Astrocyte (in vitro differentiated cells and primary cell): ENCODE measurements around the gene FBN1. TPM values are rescaled to one million over a fixed set of nuclear protein-coding genes. Genes with fewer than 3 reads are reported as not detected.

Experiments
- DNase-seq: peaks from one replicate; pipeline ENCODE4 v3.0.0-alpha.2; 2010; ENCODE audit warnings: low read depth
- FAIRE-seq: peaks from 2 replicates; lab custom pipeline; 2011; peaks lifted over from hg19 to GRCh38; lab: Jason Lieb, UNC
- H2AFZ ChIP-seq: 2 replicates; pipeline ENCODE4 v1.6.0; 2012; ENCODE audit warnings: low read depth, low read length, inconsistent platforms
- H3K27ac ChIP-seq: 2 replicates; pipeline ENCODE4 v1.5.1; 2011; ENCODE audit warnings: low read depth, low read length, inconsistent platforms
- H3K27me3 ChIP-seq: 2 replicates; pipeline ENCODE4 v1.6.0; 2011; ENCODE audit warnings: low read length, inconsistent platforms; ENCODE audit not compliant: insufficient read depth
- H3K36me3 ChIP-seq: 2 replicates; pipeline ENCODE4 v1.5.1; 2011; ENCODE audit warnings: low read length, inconsistent platforms; ENCODE audit not compliant: insufficient read depth
- H3K4me1 ChIP-seq: 2 replicates; pipeline ENCODE4 v1.5.1; 2011; ENCODE audit warnings: low read length, inconsistent platforms; ENCODE audit not compliant: insufficient read depth
- H3K4me2 ChIP-seq: 2 replicates; pipeline ENCODE4 v1.6.0; 2012; ENCODE audit warnings: low read length, inconsistent platforms
- H3K4me3 ChIP-seq: 2 replicates; pipeline ENCODE4 v1.5.1; 2011; ENCODE audit warnings: low read depth, mild to moderate bottlenecking, low read length, inconsistent platforms; ENCODE audit not compliant: insufficient read depth
- H3K79me2 ChIP-seq: 2 replicates; pipeline ENCODE4 v1.6.0; 2012; ENCODE audit warnings: mild to moderate bottlenecking, low read length, inconsistent platforms; ENCODE audit not compliant: insufficient read depth
- H3K9ac ChIP-seq: 2 replicates; pipeline ENCODE4 v1.6.0; 2012; ENCODE audit warnings: mild to moderate bottlenecking, low read length, inconsistent platforms
- H3K9me3 ChIP-seq: 2 replicates; pipeline ENCODE4 v1.5.1; 2012; ENCODE audit warnings: low read depth, mild to moderate bottlenecking, low read length, inconsistent platforms; ENCODE audit not compliant: insufficient read depth
- H4K20me1 ChIP-seq: 2 replicates; pipeline ENCODE4 v1.6.0; 2012; ENCODE audit warnings: low read length, inconsistent platforms; ENCODE audit not compliant: insufficient read depth
- H3K27ac Mint-ChIP-seq: one replicate; pipeline ENCODE4 v1.8.0; 2021; ENCODE audit warnings: mild to moderate bottlenecking, mixed read lengths; ENCODE audit not compliant: unreplicated experiment
- H3K27me3 Mint-ChIP-seq: one replicate; pipeline ENCODE4 v1.8.0; 2021; ENCODE audit warnings: low read depth, mixed read lengths; ENCODE audit not compliant: unreplicated experiment
- H3K36me3 Mint-ChIP-seq: one replicate; pipeline ENCODE4 v1.8.0; 2021; ENCODE audit warnings: low read depth, mixed read lengths; ENCODE audit not compliant: unreplicated experiment
- H3K4me1 Mint-ChIP-seq: one replicate; pipeline ENCODE4 v1.8.0; 2021; ENCODE audit warnings: low read depth, mixed read lengths; ENCODE audit not compliant: unreplicated experiment
- H3K4me3 Mint-ChIP-seq: one replicate; pipeline ENCODE4 v1.8.0; 2021; ENCODE audit warnings: mild to moderate bottlenecking, moderate library complexity, mixed read lengths; ENCODE audit not compliant: unreplicated experiment
- H3K9me3 Mint-ChIP-seq: one replicate; pipeline ENCODE4 v1.8.0; 2021; ENCODE audit warnings: mild to moderate bottlenecking, mixed read lengths; ENCODE audit not compliant: unreplicated experiment
- CTCF ChIP-seq: IDR thresholded peaks from 2 replicates; pipeline ENCODE4 v1.5.1; 2011; ENCODE audit warnings: low read depth, mild to moderate bottlenecking, inconsistent platforms, low read length, moderate library complexity; ENCODE audit not compliant: insufficient read depth
- EZH2 ChIP-seq: IDR thresholded peaks from 2 replicates; pipeline ENCODE4 v1.6.1; 2012; ENCODE audit warnings: mild to moderate bottlenecking, low read length, inconsistent platforms; ENCODE audit not compliant: insufficient read depth
- total RNA-seq: library from RNA; stranded (reverse); gene quantifications from 2 replicates; pipeline ENCODE4 v1.2.1, GENCODE V29; 2021

Gene FBN1
- total RNA-seq, 1 donor from 2014 or later = 210 TPM

GRCh38 chr15:48559285-48559684 lies 86.2 kb downstream of the FBN1 start:
- H3K4me2 ChIP-seq = peak overlapping the region; percentile 59
- H3K9me3 ChIP-seq = no peaks in the 10 kb centered on the region
- Mint-ChIP-seq H3K27me3 (no peaks in the 10 kb centered on the region), H3K27ac (peak overlapping the region; percentile 72), H3K36me3 (peaks cover 5% of the 10 kb centered on the region), H3K4me3 (peak overlapping the region; percentile 6), H3K4me1 (peaks cover 29% of the 10 kb centered on the region), H3K9me3 (no peaks in the 10 kb centered on the region)
- peaks cover 35% of the 10 kb centered on the region for H4K20me1 ChIP-seq
- peak; percentile 91 for DNase-seq
- H3K36me3 ChIP-seq = peaks cover 25% of the 10 kb centered on the region
- FAIRE-seq = peak; percentile 91
- H3K4me1 ChIP-seq = peaks cover 51% of the 10 kb centered on the region
- peak overlapping the region; percentile 76 for H3K27ac ChIP-seq
- H3K27me3 ChIP-seq = no peaks in the 10 kb centered on the region
- peak overlapping the region; percentile 70 for H3K9ac ChIP-seq
- no peak overlapping the region for H3K4me3 ChIP-seq
- no peak overlapping the region for H2AFZ ChIP-seq
- peaks cover 98% of the 10 kb centered on the region for H3K79me2 ChIP-seq
- TF ChIP-seq CTCF = no peak
- no peak for TF ChIP-seq EZH2

GRCh38 chr15:48558226-48558625 lies 87.3 kb downstream of the FBN1 start:
- Histone ChIP-seq H3K4me1 (peaks cover 54% of the 10 kb centered on the region), H3K27me3 (no peaks in the 10 kb centered on the region), H3K4me2 (no peak overlapping the region), H4K20me1 (peaks cover 29% of the 10 kb centered on the region), H2AFZ (no peak overlapping the region), H3K36me3 (peaks cover 25% of the 10 kb centered on the region), H3K27ac (no peak overlapping the region), H3K4me3 (no peak overlapping the region), H3K9ac (no peak overlapping the region), H3K9me3 (no peaks in the 10 kb centered on the region), H3K79me2 (peaks cover 98% of the 10 kb centered on the region)
- DNase-seq = no peak
- Mint-ChIP-seq H3K36me3 (peaks cover 5% of the 10 kb centered on the region), H3K27ac (no peak overlapping the region), H3K27me3 (no peaks in the 10 kb centered on the region), H3K4me1 (peaks cover 35% of the 10 kb centered on the region), H3K9me3 (no peaks in the 10 kb centered on the region), H3K4me3 (no peak overlapping the region)
- FAIRE-seq = no peak
- no peak for TF ChIP-seq CTCF
- TF ChIP-seq EZH2 = no peak

- Mint-ChIP-seq H3K36me3 (peaks cover 5% of the 10 kb centered on the region), H3K4me1 (peaks cover 38% of the 10 kb centered on the region), H3K27me3 (no peaks in the 10 kb centered on the region), H3K4me3 (no peak overlapping the region), H3K27ac (no peak overlapping the region), H3K9me3 (no peaks in the 10 kb centered on the region)
- Histone ChIP-seq H3K27ac (no peak overlapping the region), H3K27me3 (no peaks in the 10 kb centered on the region), H2AFZ (no peak overlapping the region), H3K4me1 (peaks cover 56% of the 10 kb centered on the region), H3K4me2 (no peak overlapping the region), H3K9me3 (no peaks in the 10 kb centered on the region), H3K36me3 (peaks cover 24% of the 10 kb centered on the region), H3K9ac (no peak overlapping the region), H3K4me3 (no peak overlapping the region), H4K20me1 (peaks cover 29% of the 10 kb centered on the region), H3K79me2 (peaks cover 98% of the 10 kb centered on the region)
- FAIRE-seq = no peak
- no peak for DNase-seq
- TF ChIP-seq EZH2 (no peak), CTCF (no peak)
Observed at GRCh38 chr15:48557335-48557734, 88.2 kb downstream of the FBN1 start.
